T-helper 1 cell treated with Interleukin-12 subunit alpha and Interleukin-12 subunit beta and Interleukin-4 antibody, amounts not matched to agents 30 ng/mL and 1 ng/mL, for 36 hours (primary cell): ENCODE measurements around the gene C5orf52. TPM values are rescaled to one million over a fixed set of nuclear protein-coding genes. Genes with fewer than 3 reads are reported as not detected.
"Not testable (repeated sequence)": the region's sequence is repeated elsewhere in the genome, so short reads cannot be mapped to it uniquely, and the experiment has no call there.

Experiments used
- intact Hi-C: fragments of 100-400 bp; cut with micrococcal nuclease; formaldehyde crosslinking; loops from one replicate; pipeline ENCODE4 v1.15.1; 2024
- total RNA-seq: library from RNA; stranded (reverse); gene quantifications from 2 replicates; pipeline ENCODE4 v1.2.3, GENCODE V29; 2022

Gene C5orf52
- total RNA-seq, 1 donor from 2014 or later: not detected

DNA sequence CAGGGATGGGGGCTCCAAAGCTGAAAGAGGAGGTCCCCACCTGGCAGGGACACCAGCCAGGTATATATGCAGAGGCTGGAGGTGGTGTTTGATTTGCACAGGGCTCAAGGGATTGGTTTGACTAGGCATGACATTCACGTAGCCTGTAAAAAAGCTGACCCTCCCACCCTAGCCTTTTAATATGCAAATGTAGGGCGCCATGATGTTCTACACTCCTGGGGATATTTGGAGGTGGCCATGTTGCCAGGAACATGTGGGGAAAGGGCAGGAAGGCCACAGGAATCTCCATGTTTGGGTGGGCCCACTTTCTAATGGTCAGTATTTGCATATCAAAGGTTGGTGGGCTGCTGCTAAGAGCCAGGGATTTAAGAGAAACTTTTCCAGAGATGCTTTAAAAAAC lies 47.9 kb downstream of the C5orf52 start:
- intact Hi-C loops: loop anchor here (2.0 to 5.0 kb wide), 2 partner anchors 194 to 242 kb away; no protein-coding TSS in a partner anchor

DNA sequence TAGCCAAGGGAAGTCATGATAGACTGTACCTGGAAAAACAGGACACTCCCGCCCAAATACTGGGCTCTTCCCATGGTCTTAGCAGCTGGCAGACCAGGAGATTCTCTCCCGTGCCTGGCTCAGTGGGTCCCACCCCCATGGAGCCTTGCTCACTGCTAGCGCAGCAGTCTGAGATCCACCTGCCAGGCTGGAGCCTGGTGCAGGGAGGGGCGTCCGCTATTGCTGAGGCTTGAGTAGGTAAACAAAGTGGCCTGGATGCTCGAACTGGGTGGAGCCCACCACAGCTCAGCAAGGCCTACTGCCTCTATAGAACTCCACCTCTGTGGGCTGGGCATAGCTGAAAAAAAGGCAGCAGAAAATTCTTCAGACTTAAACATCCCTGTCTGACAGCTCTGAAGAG lies 49.8 kb downstream of the C5orf52 start:
- intact Hi-C loops: no loop called here

DNA sequence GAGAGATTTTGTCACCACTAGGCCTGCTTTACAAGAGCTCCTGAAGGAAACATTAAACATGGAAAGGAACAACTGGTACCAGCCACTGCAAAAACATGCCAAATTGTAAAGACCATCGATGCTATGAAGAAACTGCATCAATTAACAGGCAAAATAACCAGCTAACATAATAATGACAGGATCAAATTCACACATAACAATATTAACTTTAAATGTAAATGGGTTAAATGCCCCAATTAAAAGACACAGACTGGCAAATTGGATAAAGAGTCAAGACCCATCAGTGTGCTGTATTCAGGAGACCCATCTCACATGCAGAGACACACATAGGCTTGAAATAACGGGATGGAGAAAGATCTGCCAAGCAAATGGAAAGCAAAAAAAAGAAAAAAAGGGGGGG lies 51.6 kb downstream of the C5orf52 start:
- intact Hi-C loops: not testable (repeated sequence)

DNA sequence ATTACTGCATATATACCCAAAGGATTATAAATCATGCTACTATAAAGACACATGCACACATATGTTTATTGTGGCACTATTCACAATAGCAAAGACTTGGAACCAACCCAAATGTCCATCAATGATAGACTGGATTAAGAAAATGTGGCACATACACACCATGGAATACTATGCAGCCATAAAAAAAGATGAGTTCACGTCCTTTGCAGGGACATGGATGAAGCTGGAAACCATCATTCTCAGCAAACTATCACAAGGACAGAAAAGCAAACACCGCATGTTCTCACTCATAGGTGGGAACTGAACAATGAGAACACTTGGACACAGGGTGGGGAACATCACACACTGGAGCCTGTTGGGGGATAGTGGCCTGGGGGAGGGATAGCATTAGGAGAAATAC lies 55.3 kb downstream of the C5orf52 start:
- intact Hi-C loops: not testable (repeated sequence)

DNA sequence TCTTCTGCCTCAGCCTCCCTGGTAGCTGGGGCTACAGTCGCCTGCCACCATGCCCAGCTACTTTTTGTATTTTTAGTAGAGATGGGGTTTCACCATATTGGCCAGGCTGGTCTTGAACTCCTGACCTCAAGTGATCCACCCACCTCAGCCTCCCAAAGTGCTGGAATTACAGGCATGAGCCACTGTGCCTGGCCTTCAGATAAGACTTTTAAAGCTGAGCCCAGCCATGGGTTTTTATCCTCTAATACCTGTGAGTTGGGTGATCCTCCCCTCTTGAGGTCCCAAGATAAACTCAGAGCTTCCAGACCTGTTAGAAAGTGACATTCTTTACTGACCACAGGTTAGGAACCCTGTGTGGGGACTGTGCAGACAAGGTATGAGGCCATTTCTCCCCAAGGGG lies 56.5 kb downstream of the C5orf52 start:
- intact Hi-C loops: not testable (repeated sequence)

Other genes starting within 250 kb of the C5orf52 start
- 0.54 and 1.0 TPM in 2 replicates for gene NIPAL4, start 211.3 kb upstream of the C5orf52 start, total RNA-seq
- 655 and 667 TPM in 2 replicates for gene ADAM19, start 95.8 kb upstream of the C5orf52 start, total RNA-seq
- gene SOX30, start 19.1 kb upstream of the C5orf52 start, total RNA-seq: 0.10 and 0.12 TPM in 2 replicates
- 13.2 and 14.9 TPM in 2 replicates for gene THG1L, start 59.9 kb downstream of the C5orf52 start, total RNA-seq
- 4.6 TPM in 2 replicates for gene LSM11, start 72.2 kb downstream of the C5orf52 start, total RNA-seq
- gene CLINT1, start 187.6 kb downstream of the C5orf52 start, total RNA-seq: 72.1 and 72.2 TPM in 2 replicates